Neuron (in vitro differentiated cells): ENCODE data around the gene NOC4L.

Source experiments
- H2AFZ ChIP-seq: one replicate; pipeline ENCODE4 v1.6.1; 2013; ENCODE audit warnings: low read depth, mild to moderate bottlenecking, inconsistent platforms, low read length, moderate library complexity
- H3K27me3 ChIP-seq: one replicate; pipeline ENCODE4 v1.6.1; 2013; ENCODE audit warnings: low read length; ENCODE audit not compliant: insufficient read depth
- H3K36me3 ChIP-seq: one replicate; pipeline ENCODE4 v1.6.1; 2013; ENCODE audit warnings: low read length; ENCODE audit not compliant: insufficient read depth
- H3K4me1 ChIP-seq: one replicate; pipeline ENCODE4 v1.6.1; 2013; ENCODE audit warnings: low read length; ENCODE audit not compliant: insufficient read depth
- H3K4me3 ChIP-seq: 2 replicates; pipeline ENCODE4 v1.5.1; 2013; ENCODE audit warnings: mild to moderate bottlenecking, low read length, moderate library complexity
- H3K9me3 ChIP-seq: one replicate; pipeline ENCODE4 v1.6.1; 2013; ENCODE audit warnings: low read length

The NOC4L gene

GRCh38 chr12:132174839-132175490 is 30.7 kb downstream of the NOC4L start:
- Histone ChIP-seq H3K36me3 (no peaks in the 10 kb centered on the region), H3K4me1 (no peaks in the 10 kb centered on the region), H3K27me3 (peaks cover 57% of the 10 kb centered on the region), H2AFZ (no peak overlapping the region), H3K9me3 (no peaks in the 10 kb centered on the region), H3K4me3 (no peak overlapping the region)

DNA sequence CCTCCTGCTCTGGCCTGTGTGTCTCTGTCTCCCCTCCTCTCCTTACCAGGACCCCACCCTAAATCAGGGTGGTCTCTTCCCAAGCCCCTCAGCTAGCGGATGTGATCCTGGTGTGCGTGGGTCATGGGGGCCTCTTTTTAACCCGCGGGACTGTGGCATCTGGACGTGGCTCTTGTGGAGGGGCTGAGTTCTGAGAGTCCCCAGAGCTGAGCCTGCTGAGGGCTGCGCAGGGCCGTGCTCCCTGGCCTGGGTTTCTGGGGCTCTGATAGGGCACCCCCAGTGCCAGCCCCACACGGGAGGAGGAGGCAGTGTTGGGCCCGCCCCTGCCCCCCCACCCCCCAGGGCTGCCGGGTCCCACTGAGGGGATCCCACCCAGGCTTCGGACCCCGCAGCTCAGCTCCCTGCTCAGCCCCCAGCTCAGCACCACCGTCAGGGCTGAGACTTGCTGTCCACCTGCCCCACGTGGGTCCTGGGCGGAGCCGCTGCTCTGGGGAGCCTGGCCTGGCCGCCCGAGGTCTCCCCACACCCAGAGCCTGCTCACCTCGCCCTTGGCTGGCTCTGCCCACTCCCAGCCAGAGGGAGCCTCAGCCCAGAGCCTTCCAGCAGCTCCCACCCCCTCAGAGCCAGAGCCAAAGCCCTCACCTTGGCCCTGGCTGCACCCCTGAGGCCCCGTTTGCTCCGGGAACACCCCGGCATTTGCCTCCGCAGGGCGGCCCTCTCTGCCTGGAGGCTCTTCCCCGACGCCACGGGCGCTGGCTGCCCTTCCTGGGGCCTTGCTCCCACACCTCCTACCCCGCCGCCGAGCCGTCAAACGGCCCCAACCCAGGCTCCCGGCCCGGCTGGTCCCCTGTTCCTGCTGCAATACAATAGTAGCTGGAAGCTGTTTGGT is 31.5 kb downstream of the NOC4L start:
- Histone ChIP-seq H3K4me1 (no peaks in the 10 kb centered on the region), H2AFZ (no peak overlapping the region), H3K27me3 (peaks cover 55% of the 10 kb centered on the region), H3K9me3 (no peaks in the 10 kb centered on the region), H3K4me3 (no peak overlapping the region), H3K36me3 (no peaks in the 10 kb centered on the region)

DNA sequence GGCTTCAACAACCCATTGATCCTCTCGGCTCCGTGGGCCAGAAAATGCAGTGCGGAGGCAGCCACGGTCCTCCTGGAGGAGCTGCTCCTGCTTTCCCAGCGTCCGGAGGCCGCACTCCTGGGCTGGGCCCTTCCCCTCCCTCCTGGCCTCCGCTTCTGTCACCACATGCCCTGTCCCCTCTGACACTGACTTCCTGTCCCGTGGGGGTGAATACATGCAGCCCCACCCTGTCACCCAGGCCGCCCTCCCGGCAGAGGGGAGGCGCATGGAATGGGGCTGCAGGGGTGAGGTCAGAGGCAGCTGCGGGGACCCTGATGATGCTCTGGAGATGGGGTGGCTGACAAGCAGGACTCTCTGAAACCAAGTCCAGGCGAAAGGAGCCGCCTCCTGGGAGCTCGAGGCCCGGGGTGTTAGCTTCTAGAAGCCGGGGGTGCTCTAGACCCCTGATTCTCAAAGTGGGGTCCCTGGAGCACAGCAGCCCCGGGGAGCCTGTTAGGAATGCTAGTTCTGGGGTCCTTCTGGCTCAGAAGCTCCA is 32.2 kb downstream of the NOC4L start:
- no peak overlapping the region for H2AFZ ChIP-seq
- H3K4me1 ChIP-seq: no peaks in the 10 kb centered on the region
- H3K9me3 ChIP-seq: no peaks in the 10 kb centered on the region
- H3K27me3 ChIP-seq: peaks cover 53% of the 10 kb centered on the region
- H3K4me3 ChIP-seq: no peak overlapping the region
- no peaks in the 10 kb centered on the region for H3K36me3 ChIP-seq

DNA sequence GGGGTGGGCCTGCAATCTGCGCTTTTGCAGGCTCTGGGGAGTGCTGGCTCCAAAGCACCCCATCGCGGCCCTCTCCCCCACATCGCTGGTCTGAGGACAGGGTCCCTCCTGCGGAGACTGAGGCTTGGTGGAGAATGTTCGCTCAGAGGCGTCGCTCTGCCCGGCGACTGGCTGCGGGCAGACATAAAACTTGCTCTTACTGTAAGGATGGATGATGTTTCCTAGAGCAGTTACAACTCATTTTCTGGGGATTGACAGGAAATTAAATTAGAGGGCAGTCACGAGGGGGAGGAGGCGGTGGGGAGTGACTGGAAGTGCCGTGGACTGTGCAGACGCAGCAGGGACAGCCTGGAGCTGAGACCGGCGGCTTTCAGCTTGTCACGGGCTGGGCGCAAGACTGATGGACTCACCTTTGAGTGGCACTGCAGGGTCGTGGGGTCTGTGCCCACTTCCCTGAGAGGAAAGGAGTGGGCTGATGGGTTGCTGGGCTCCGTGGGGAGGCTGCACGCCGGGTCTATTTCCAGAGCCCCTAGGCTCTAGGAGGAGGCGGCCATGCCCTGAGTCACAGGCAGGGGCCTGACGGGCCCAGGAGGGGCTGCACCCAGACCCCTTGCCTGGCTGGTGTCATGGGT is 32.8 kb downstream of the NOC4L start:
- no peaks in the 10 kb centered on the region for H3K4me1 ChIP-seq
- H3K27me3 ChIP-seq: peaks cover 48% of the 10 kb centered on the region
- H3K36me3 ChIP-seq: no peaks in the 10 kb centered on the region
- no peak overlapping the region for H2AFZ ChIP-seq
- no peak overlapping the region for H3K4me3 ChIP-seq
- no peaks in the 10 kb centered on the region for H3K9me3 ChIP-seq

- Histone ChIP-seq H3K4me1 (no peaks in the 10 kb centered on the region), H2AFZ (no peak overlapping the region), H3K27me3 (peaks cover 37% of the 10 kb centered on the region), H3K9me3 (no peaks in the 10 kb centered on the region), H3K36me3 (no peaks in the 10 kb centered on the region), H3K4me3 (no peak overlapping the region)
These were observed 34.1 kb downstream of the NOC4L start for GRCh38 chr12:132178316-132178715.

GRCh38 chr12:132178801-132179401 is 34.6 kb downstream of the NOC4L start:
- Histone ChIP-seq H3K4me3 (no peak overlapping the region), H3K27me3 (peaks cover 35% of the 10 kb centered on the region)

GRCh38 chr12:132179431-132180362 is 35.4 kb downstream of the NOC4L start:
- Histone ChIP-seq H2AFZ (no peak overlapping the region), H3K27me3 (peaks cover 33% of the 10 kb centered on the region), H3K4me3 (no peak overlapping the region), H3K4me1 (no peaks in the 10 kb centered on the region), H3K9me3 (no peaks in the 10 kb centered on the region), H3K36me3 (no peaks in the 10 kb centered on the region)

More at GRCh38 chr12:132178801-132179401, 34.6 kb downstream of the NOC4L start:
- Histone ChIP-seq H3K4me1 (no peaks in the 10 kb centered on the region), H3K9me3 (no peaks in the 10 kb centered on the region), H2AFZ (no peak overlapping the region), H3K36me3 (no peaks in the 10 kb centered on the region)

- H3K9me3 ChIP-seq: no peaks in the 10 kb centered on the region
- no peaks in the 10 kb centered on the region for H3K36me3 ChIP-seq
- no peak overlapping the region for H2AFZ ChIP-seq
- no peak overlapping the region for H3K4me3 ChIP-seq
- no peaks in the 10 kb centered on the region for H3K4me1 ChIP-seq
- peaks cover 33% of the 10 kb centered on the region for H3K27me3 ChIP-seq
These were observed 36.6 kb downstream of the NOC4L start for GRCh38 chr12:132180648-132181546.

DNA sequence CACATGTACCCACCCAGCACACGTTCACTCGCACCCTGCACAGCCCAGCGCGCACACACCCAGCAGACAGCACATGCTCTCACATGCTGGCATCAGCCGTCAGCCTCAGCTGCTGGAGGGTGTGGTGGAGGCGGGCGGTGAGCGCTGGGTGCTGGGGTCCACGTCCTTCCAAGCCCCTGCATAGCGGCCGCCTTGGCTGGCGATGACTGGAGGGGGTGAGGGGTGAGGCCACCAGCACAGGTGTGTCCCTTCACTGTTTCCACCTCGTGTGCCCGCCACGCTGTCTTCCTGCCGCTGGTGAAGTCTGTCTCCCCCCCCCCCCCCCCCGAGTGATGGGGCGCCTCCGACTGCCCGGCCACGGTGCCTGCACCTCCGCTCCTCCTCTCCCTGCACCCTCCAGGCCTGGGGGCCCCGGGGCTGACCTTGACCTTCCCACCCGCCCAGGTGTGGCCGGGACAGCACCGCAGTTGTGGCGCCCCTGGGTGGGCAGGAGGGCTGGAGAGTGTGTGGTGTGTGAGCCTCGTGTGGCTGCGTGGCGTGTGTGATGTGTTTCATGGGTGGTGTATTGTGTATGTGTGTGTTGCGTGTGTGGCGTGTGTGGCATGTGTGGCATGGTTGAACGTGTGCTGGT is 37.4 kb downstream of the NOC4L start:
- Histone ChIP-seq H3K4me1 (no peaks in the 10 kb centered on the region), H3K36me3 (no peaks in the 10 kb centered on the region), H2AFZ (no peak overlapping the region), H3K27me3 (peaks cover 39% of the 10 kb centered on the region), H3K4me3 (no peak overlapping the region), H3K9me3 (no peaks in the 10 kb centered on the region)

DNA sequence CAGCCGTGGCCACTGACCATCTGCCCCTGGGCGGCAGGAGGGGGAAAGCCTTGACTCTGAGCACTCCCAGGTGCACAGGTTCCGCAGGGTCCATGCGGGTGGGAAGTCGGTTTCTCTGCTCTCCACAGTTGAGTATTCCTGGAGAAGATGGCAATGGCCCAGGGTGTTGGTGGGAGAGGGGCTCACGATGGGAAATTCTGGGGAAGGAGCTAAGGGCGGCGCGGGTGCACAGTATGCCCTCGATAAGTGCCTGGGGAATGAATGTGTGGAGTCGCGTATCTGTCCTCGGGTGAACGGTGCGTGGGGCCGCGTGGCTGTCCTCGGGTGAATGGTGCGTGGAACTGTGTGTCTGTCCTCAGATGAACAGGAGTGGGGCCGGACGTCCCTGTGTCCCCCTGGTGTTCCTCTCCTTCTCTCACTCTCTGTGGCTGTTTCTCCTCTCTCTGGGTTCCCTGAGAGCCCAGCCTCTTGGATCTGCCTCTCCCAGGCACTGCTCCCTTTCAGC is 38.0 kb downstream of the NOC4L start:
- Histone ChIP-seq H3K4me3 (no peak overlapping the region), H3K4me1 (no peaks in the 10 kb centered on the region), H3K9me3 (no peaks in the 10 kb centered on the region), H2AFZ (no peak overlapping the region), H3K36me3 (no peaks in the 10 kb centered on the region), H3K27me3 (peaks cover 43% of the 10 kb centered on the region)
